HG03066 (cell line): ENCODE data around the gene SF3A1.

Source experiments
- ATAC-seq: cut with Tn5 transposase; IDR thresholded peaks from one replicate; pipeline ENCODE4 v1.9.1; 2021; ENCODE audit warnings: low read depth; ENCODE audit not compliant: unreplicated experiment

Gene SF3A1

DNA sequence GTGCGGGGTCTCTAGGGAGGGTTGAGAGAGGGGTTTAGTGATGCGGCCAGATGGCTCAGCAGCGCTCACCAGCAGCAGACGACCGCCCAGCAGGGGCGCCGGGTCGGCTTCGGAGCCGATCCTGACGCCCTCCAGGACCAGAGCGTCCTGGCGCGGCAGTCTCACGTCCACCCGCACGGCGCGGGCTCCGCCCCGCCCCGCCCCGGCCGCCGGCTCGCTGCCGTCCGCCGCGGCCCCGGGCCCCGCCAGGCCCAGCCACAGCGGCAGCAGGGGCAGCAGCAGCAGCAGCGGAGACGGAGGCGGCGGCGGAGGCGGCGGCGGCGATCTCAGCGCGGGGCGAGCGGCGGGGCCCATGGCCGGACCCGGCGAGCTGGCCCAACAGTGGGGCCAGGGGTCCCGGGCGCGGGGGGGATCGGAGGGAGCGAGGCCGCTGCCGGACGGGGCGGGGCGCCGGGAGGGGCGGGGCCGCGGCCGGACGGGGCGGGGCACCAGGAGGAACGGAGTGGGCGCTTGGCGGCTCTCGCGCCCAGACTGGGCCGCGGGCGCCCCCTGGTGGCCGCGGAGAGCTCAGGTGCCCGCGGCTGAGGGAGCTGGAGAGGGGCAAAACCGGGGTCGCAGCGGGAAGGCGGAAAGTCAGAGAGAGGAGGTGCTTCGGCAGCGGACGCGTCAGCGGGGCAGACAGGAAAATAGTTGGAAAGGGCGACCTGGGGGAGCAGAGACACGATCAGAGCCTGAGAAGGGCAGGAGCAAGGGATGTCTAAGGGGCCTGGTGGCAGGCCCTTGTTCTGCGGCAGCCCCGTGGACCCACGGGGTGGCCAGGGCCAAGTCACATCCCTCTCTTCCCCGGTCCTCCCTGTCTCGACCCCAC, 30.5 kb upstream of the SF3A1 start, which contains the start of gene RNF215:
Gene RNF215, minus strand, starts transcription at position 452 of the 868 bp plus-strand sequence. Its CDS starts 98 bp downstream, at position 354.
- peak; percentile 61 for ATAC-seq

GRCh38 chr22:30386608-30386959, 29.9 kb upstream of the SF3A1 start:
- ATAC-seq = no peak

GRCh38 chr22:30385942-30386341, 29.2 kb upstream of the SF3A1 start:
- no peak for ATAC-seq

DNA sequence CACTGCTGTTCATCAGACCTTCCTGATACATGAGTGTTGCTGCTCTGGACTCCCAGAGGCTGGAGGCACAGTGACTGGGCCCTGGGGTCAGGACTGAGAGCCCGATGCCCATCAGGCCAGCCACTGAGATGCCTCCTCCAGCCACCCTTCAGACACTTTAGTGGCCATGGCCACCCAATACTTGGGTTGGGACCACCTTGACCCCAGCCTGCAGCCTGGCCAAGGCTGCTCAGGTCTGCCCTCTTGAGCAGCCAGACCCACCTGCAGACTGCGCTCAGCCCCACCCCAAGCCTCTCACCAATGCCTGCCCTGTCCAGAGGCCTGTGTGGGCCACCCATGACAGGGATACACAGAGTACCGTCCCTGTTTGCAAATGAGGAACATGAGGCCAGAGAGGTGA, 26.4 kb upstream of the SF3A1 start:
- ATAC-seq = no peak

- no peak for ATAC-seq
Observed at GRCh38 chr22:30382340-30382739, 25.6 kb upstream of the SF3A1 start.

- ATAC-seq = no peak
Observed at GRCh38 chr22:30381264-30381663, 24.6 kb upstream of the SF3A1 start.

GRCh38 chr22:30380011-30380410, 23.3 kb upstream of the SF3A1 start:
- ATAC-seq = no peak

- ATAC-seq = no peak
Observed at GRCh38 chr22:30375312-30375849, 18.7 kb upstream of the SF3A1 start.

GRCh38 chr22:30373331-30374325, 16.9 kb upstream of the SF3A1 start:
- no peak for ATAC-seq

- ATAC-seq = no peak
Observed at GRCh38 chr22:30372915-30373314, 16.2 kb upstream of the SF3A1 start.

GRCh38 chr22:30371981-30372380, 15.3 kb upstream of the SF3A1 start:
- ATAC-seq = no peak

- ATAC-seq = no peak
Observed at GRCh38 chr22:30371321-30371720, 14.6 kb upstream of the SF3A1 start.

DNA sequence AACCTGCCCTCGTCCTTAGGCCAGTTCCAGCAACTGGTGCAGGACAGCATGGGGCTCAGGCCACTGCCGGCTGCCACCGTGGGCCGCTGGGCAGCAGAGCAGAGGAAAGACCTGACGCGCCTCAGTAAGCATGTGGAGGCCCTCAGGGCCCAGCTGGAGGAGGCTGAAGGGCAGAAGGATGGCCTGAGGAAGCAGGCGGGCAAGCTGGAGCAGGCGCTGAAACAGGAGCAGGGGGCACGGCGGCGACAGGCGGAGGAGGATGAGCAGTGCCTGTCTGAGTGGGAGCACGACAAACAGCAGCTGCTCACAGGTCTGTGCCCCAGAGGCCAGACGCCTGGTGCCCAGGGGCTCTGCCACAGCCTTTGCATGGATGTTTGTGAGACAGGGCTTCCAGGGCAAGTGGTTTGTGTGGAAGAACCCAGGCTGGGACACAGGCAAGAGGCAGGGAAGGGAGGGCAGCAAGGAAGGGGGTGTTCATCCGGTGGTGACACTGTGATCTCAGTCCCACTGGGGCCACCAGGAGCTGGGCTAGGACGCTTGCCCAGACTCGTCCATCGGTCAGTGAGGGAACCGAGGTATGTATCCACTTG, 14.0 kb upstream of the SF3A1 start:
- ATAC-seq = no peak

DNA sequence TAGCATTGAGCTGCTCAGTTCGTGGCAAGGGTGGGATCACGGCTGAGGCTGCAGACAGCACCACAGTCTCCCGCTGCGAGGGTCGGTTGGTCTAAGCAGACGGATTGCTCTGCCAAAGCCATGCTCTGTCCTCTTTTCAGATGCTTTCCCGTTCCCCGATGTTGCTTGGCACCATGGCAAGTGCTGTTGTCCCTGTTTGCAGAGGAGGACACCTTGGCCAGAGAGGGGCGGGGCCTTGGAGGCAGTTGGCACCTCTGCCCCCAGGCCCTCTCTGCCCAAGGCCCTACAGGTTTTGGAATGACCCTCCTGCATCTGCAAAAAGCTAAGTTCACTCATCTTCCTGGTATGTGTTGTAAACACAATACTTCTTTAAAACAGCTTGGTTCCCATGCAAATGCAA, 11.7 kb upstream of the SF3A1 start:
- ATAC-seq = no peak

- ATAC-seq = no peak
Observed at GRCh38 chr22:30365891-30366290, 9.2 kb upstream of the SF3A1 start.

DNA sequence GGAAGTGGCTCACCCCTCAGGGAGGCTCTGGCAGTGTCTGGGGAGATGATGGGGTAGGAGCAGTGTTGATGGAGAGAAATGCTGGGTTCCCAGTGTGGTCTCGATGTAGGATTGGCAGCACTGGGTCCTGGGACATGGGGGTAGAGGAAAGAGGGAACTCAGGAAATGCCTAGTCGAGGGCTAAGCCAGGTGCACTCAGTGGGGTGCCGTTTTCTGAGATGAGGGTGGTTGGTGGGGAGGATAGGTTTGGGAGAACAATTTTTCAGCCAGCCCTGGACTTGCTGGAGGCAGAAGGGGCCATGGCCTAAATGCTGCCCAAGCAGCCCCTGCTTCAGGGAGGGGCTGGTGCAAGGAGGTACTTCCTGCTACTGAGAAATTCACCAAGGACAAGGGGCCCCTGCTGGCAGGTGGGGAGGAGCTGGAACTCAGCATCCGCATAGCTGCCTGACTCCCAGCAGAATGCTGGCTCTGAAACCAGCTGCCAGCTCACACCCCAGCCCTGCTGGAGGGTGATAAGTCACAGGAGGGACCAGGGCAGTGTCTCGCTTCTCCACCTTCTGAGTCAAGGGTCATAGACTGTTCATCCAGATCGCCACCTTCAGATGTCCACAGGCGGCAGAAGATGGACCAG, 6.1 kb upstream of the SF3A1 start:
- no peak for ATAC-seq

DNA sequence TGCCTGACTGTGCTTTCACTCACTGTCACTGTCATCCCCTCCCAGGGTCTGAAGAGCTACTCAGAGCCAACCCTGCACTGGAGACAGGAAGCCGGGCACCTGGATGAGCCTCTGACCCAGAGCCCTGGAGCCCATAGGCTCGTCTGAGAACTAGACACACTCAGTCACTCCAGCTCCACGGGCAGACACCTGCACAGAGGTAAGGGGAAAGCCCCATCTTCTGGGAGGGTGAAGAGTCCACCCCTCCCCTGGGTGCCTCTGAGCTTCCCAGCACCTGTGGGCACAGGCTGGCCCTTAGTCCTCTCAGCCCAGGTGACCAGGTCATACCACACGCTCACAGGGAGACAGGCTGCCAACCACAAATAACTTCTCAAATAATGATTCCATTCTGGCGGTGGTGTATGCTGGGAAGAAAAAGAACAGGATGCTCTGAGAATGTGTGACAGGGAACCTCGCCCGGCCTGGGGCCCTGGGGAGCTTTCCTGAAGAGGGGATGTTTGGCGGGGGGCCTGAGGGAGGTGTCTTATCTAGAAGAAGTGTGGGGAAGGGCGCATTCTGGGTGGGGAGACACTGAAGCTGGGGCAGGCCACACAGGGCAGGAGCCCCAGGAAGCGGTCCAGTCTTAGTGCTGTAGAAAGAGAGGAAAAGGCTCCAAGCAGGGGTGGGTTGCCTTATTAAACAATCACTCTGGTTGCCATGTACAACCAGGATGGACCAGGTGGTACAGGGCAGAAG, 5.4 kb upstream of the SF3A1 start:
- ATAC-seq = no peak

DNA sequence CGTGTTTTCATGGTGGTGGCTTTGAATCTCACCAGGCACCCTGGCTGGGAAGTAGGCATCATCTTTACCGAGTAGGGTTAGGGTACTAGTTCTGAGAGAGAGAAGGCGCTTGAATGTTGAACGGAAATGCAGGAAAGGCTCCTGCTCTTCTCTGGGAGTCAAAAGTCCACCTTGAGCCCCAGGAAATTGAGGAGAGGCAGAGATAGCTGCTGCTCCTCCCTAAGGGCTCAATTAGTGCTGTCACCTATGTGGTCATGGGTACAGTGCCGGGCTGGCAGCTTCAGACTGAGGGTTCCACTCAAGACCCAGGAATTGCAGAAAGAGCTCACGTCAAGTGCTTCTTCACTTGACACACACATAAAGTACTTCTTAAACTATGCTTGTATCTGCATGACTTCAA, 1.8 kb upstream of the SF3A1 start:
- ATAC-seq = no peak

DNA sequence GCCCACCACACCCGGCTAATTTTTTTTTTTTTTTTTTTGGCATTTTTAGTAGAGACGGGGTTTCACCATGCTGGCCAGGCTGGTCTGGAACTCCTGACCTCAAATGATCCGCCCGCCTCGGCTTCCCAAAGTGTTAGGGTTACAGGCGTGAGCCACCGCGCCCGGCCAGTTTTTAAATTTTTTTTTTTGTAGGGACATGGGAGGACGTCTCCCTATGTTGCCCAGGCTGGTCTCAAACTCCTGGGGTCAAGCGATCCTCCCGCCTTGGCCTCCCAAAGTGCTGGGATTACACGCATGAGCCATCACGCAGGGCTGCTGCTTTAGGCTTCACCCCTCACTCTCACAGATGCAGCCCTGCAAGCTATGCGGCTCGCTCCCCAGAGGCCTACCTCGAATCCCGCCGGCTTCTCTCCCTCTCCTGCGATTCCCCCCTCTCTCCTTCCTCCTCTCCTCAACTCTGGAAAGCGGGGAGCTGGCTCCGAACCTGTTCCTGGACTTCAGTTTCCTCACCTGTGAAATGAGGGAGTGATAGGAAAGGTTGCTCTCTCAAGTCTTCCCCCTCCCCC, 1.0 kb upstream of the SF3A1 start:
- no peak for ATAC-seq
